WTC11 (cell line): ENCODE measurements around the gene NTRK2.

Source experiments
- CTCF ChIP-seq: fragments of 200-600 bp; IDR thresholded peaks from 2 replicates; pipeline ENCODE4 v1.8.0; 2022; ENCODE audit warnings: antibody characterized with exemption
- SMAD4 ChIP-seq: sonication (generic); formaldehyde crosslinking; IDR thresholded peaks from 2 replicates; pipeline ENCODE4 v1.8.0; 2022; ENCODE audit warnings: mild to moderate bottlenecking, missing genetic modification reagents

- TF ChIP-seq CTCF, result no peak
- no peak for TF ChIP-seq SMAD4
These were observed 149.3 kb downstream of the NTRK2 start for GRCh38 chr9:84818791-84819190.
